Fibroblast of skin of right biceps (primary cell): ENCODE measurements around the gene CAPN10.

ENCODE experiments used
- DNase-seq: peaks from one replicate; pipeline ENCODE4 v3.0.0-alpha.2; 2013

Gene CAPN10

GRCh38 chr2:240642806-240643092 lies 56.2 kb downstream of the CAPN10 start:
- DNase-seq = no peak

GRCh38 chr2:240643093-240643810 lies 56.7 kb downstream of the CAPN10 start:
- no peak for DNase-seq

GRCh38 chr2:240643811-240644150 lies 57.2 kb downstream of the CAPN10 start:
- no peak for DNase-seq

DNA sequence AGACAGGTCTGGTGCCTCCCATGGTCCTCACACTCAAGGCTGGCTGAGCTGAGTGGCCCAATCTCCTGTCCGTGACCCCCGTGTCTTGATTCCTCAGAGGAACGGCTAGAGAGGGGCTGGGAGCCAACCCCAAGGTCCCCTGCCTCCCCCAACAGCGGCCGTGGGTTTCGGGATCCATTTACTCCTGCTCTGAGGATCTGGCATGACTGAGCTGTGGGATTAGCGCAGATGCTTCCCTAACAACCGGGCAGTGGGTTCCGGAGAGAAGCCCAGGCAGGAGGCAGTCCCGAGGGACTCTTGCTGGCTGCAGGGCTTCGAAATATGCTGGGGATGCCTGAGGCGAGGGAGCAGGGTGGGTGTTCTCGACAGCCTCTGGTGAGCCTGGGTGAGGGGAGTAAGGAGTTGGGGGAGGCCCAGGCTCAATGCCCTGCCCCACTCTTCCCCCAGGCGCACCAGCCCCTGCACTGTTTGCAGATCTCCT lies 57.7 kb downstream of the CAPN10 start:
- no peak for DNase-seq

- DNase-seq = no peak
Observed at GRCh38 chr2:240644859-240645301, 58.3 kb downstream of the CAPN10 start.

DNA sequence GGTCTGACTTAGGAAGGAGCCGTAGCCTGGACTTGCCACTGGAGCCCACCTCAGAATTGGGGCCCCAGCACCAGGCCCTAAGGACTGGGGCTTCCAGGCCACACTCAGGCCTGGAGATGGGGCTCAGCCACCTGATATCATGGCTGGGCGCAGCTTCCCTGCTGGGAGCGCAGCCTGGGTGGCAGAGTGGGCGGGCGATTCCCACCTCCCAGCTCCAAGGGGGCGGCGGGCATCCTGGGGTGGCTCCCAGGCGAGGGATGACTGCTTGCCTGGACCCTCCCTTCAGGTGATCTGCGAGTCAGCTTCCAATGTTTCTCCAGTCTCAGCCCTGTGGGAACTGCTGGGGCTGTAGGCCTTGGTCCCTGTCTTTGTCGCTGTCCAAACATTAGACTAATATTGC lies 58.8 kb downstream of the CAPN10 start:
- DNase-seq = no peak

GRCh38 chr2:240645801-240646175 lies 59.3 kb downstream of the CAPN10 start:
- no peak for DNase-seq

- DNase-seq = no peak
Observed at GRCh38 chr2:240646176-240646899, 59.8 kb downstream of the CAPN10 start.

GRCh38 chr2:240646900-240647502 lies 60.5 kb downstream of the CAPN10 start:
- DNase-seq = no peak

DNA sequence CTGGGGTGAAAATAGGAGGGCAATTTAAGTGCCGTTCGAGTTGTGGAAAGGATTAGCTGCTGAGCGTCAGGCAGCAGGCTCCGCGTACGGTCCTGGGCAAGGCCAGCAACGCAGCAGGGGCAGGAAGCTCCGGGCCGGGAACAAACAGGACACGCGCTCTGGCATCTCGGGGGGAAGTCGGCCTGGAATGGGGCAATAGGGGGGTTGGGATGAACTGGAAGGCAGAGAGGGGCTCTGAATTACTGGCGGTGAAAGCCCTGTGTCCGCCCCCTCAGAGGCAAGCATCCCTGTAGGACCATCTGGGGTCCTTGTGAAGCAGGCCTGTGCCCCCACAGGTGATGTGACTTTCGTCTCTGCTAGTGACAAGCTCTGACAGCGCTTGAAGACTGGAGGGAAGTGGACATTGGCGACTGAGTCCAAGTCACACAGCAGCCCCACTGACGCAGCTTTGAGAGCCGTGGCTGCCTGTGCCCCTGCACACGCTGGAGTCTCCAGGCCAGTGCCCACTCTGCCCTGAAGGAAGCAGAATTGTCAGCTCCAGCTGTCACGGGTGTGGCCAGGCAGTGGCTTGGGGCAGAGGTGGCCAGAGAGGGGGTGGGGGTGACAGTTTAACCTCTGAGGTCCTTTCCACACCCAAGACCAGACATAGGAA lies 61.1 kb downstream of the CAPN10 start:
- DNase-seq = no peak

DNA sequence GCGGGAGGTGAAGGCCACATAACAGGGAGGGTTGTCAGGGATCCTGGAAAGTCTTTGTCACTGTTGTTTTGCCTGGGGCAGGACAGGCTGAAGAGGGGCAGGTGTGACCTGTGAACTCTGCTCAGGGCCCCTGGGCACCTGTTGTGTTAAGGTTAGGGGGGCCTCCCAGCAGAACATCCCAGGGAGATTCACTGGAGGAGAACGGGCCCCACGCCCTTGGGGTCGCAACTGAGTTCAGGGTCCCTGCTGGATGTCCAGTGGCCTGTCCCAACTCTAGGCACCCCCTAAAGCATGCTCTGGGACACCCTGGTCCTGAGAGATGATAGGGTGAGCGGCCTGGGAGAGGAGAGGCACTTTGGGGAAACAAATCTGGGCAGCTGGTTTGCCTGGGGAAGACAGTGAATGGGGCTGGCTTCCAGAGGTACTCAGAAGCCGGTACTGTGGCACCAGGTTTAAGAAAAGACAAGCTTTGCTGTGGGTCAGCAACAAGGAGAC lies 61.7 kb downstream of the CAPN10 start:
- DNase-seq = no peak
